Erythroblast (primary cell): ENCODE data around the gene PTPRT.

Source experiments
- GATA1 ChIP-seq: IDR thresholded peaks from 2 replicates; pipeline ENCODE4 v1.6.1; 2011; ENCODE audit warnings: low read depth, mild to moderate bottlenecking, control low read depth, low read length, moderate library complexity
- POLR2A ChIP-seq: IDR thresholded peaks from 2 replicates; pipeline ENCODE4 v1.6.1; 2011; ENCODE audit warnings: mild to moderate bottlenecking, low read length

DNA sequence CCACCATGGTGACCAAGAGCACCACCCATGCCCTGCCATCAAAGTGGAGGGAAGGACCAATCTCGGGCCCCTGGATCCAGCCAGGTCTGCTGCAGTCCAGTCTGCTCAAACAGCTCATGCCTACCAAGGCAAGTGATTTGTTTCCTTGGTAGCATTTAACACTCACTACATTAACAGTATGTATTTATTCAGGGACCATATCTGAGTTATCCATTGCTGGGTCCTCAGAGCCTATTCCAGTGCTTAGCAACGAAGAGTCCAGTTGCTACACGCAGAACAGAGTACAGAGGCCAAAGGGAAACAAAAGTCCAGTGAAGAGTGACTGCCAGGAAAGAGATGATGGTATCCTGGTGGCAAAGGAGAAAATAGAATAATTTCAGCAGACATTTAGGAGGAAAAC lies 352.2 kb downstream of the PTPRT start:
- TF ChIP-seq GATA1 (no peak), POLR2A (no peak)
